Astrocyte of the cerebellum (primary cell): ENCODE data around the gene IRAK2.
"Not testable (repeated sequence)": the region's sequence is repeated elsewhere in the genome, so short reads cannot be mapped to it uniquely, and the experiment has no call there.

Source experiments
- DNase-seq: peaks from one replicate; pipeline ENCODE4 v3.0.0-alpha.2; 2011; ENCODE audit warnings: low read depth
- H3K4me3 ChIP-seq: 2 replicates; pipeline ENCODE4 v1.5.1; 2011; ENCODE audit warnings: mild to moderate bottlenecking, low read depth, low read length, moderate library complexity
- CTCF ChIP-seq: IDR thresholded peaks from 2 replicates; pipeline ENCODE4 v1.5.1; 2012; ENCODE audit warnings: low read length, low read depth, moderate library complexity, mild to moderate bottlenecking; ENCODE audit errors: missing control alignments
- in situ Hi-C: cut with HindIII; loops from 2 replicates; pipeline ENCODE4 v1.10.0; 2017; ENCODE audit warnings: low sequenced_read_pairs

IRAK2 gene

GRCh38 chr3:10122724-10123123 lies 42.0 kb upstream of the IRAK2 start:
- in situ Hi-C loops: no loop called here
- H3K4me3 ChIP-seq: no peak overlapping the region
- no peak for TF ChIP-seq CTCF
- no peak for DNase-seq

- in situ Hi-C loops, DNase-seq, H3K4me3 ChIP-seq: not testable (repeated sequence)
Observed at GRCh38 chr3:10135872-10136271, 28.8 kb upstream of the IRAK2 start.

GRCh38 chr3:10136426-10137005 lies 28.2 kb upstream of the IRAK2 start:
- in situ Hi-C loops: no loop called here
- TF ChIP-seq CTCF: no peak

GRCh38 chr3:10137178-10137577 lies 27.5 kb upstream of the IRAK2 start:
- TF ChIP-seq CTCF: no peak
- no peak for DNase-seq
- no peak overlapping the region for H3K4me3 ChIP-seq
- in situ Hi-C loops: no loop called here

More at GRCh38 chr3:10136426-10137005, 28.2 kb upstream of the IRAK2 start:
- no peak overlapping the region for H3K4me3 ChIP-seq
- DNase-seq: no peak

GRCh38 chr3:10140996-10141546 lies 23.6 kb upstream of the IRAK2 start:
- H3K4me3 ChIP-seq: peak overlapping the region; percentile 61
- no peak for TF ChIP-seq CTCF
- in situ Hi-C loops: loop anchor here (10.0 kb wide), 1 partner anchor 64 kb away; no protein-coding TSS in a partner anchor
- no peak for DNase-seq

- TF ChIP-seq CTCF: no peak
- H3K4me3 ChIP-seq: peak overlapping the region; percentile 61
- in situ Hi-C loops: loop anchor here (10.0 kb wide), 1 partner anchor 62 kb away; no protein-coding TSS in a partner anchor
- DNase-seq: no peak
Observed at GRCh38 chr3:10142707-10143560, 21.8 kb upstream of the IRAK2 start.
